BLaER1 treated with 17β-estradiol and CSF1 and Interleukin-3, amounts not matched to agents 10 nM and 100 nM (cell line): ENCODE data around the gene TRIM28.

ENCODE experiments used
- H3K27ac ChIP-seq, 11 experiments: shearing (Covaris generic); formaldehyde crosslinking; 2 replicates each; pipeline ENCODE4 v1.8.1; 2022
- H3K27me3 ChIP-seq, 11 experiments: shearing (Covaris generic); formaldehyde crosslinking; 2 replicates each; pipeline ENCODE4 v1.8.1; 2022
- H3K36me3 ChIP-seq, 11 experiments: shearing (Covaris generic); formaldehyde crosslinking; 2 replicates each; pipeline ENCODE4 v1.8.1; 2022
- H3K4me1 ChIP-seq, 10 experiments: shearing (Covaris generic); formaldehyde crosslinking; 2 replicates each; pipeline ENCODE4 v1.8.1; 2022
- H3K4me2 ChIP-seq, 11 experiments: shearing (Covaris generic); formaldehyde crosslinking; 2 replicates each; pipeline ENCODE4 v1.8.1; 2022
- H3K4me3 ChIP-seq, 10 experiments: shearing (Covaris generic); formaldehyde crosslinking; 2 replicates each; pipeline ENCODE4 v1.8.1; 2022
- H3K9ac ChIP-seq, 11 experiments: shearing (Covaris generic); formaldehyde crosslinking; 2 replicates each; pipeline ENCODE4 v1.8.1; 2022
- H3K9me3 ChIP-seq, 11 experiments: shearing (Covaris generic); formaldehyde crosslinking; replicated peaks in 1 of 11; 2 replicates each; pipeline ENCODE4 v1.8.1; 2022
- H4K20me1 ChIP-seq, 11 experiments: shearing (Covaris generic); formaldehyde crosslinking; 2 replicates each; pipeline ENCODE4 v1.8.1; 2022
- Cebpa-rat ChIP-seq, 11 experiments: shearing (Covaris generic); IDR thresholded peaks; 2 replicates each; pipeline ENCODE4 v1.8.1; 2022

The TRIM28 gene

GRCh38 chr19:58516246-58516836 lies 27.5 kb upstream of the TRIM28 start:
- peak overlapping the region in 3 of 11 experiments; percentile 14 to 74 (median 56); a peak in 2 of 22 replicates for H3K27ac ChIP-seq
- H3K9ac ChIP-seq: peak overlapping the region; percentile 15 to 82 (median 62); a peak in 18 of 22 replicates
- H3K36me3 ChIP-seq: peaks cover 17 to 33% (median 23%) of the 10 kb centered on the region in 11 experiments
- no peak overlapping the region for H3K4me3 ChIP-seq
- peak overlapping the region; percentile 84 to 95 (median 89); a peak in 19 of 22 replicates for H3K4me2 ChIP-seq
- no peaks in the 10 kb centered on the region for H3K27me3 ChIP-seq
- H3K4me1 ChIP-seq: peaks cover 50 to 64% (median 55%) of the 10 kb centered on the region in 10 experiments
- no peaks in the 10 kb centered on the region for H3K9me3 ChIP-seq
- H4K20me1 ChIP-seq: peaks cover 8 to 48% (median 24%) of the 10 kb centered on the region in 11 experiments; a peak in 15 of 22 replicates
- TF ChIP-seq Cebpa-rat (IDR thresholded peaks at IDR 0.05): no peak

- Histone ChIP-seq H3K36me3 (peaks cover 17 to 33% (median 23%) of the 10 kb centered on the region in 11 experiments), H3K9me3 (no peaks in the 10 kb centered on the region), H3K4me2 (peak overlapping the region; percentile 42 to 99 (median 96); a peak in 15 of 22 replicates), H3K4me3 (0 out of 20 replicates have a peak overlapping the region, but pooled peaks of 1 of the 10 experiments have one; percentile 81), H3K27me3 (no peaks in the 10 kb centered on the region), H3K27ac (no peak overlapping the region), H4K20me1 (peaks cover 8 to 48% (median 24%) of the 10 kb centered on the region in 11 experiments; a peak in 14 of 22 replicates), H3K9ac (peak overlapping the region in 6 of 11 experiments; percentile 22 to 95 (median 42); a peak in 6 of 22 replicates), H3K4me1 (peaks cover 50 to 67% (median 56%) of the 10 kb centered on the region in 10 experiments)
- no peak for TF ChIP-seq Cebpa-rat (IDR thresholded peaks at IDR 0.05)
Observed at GRCh38 chr19:58516964-58517833, 26.7 kb upstream of the TRIM28 start.

- peak overlapping the region; percentile 92 to 100 (median 98) for H3K4me2 ChIP-seq
- peaks cover 8 to 37% (median 24%) of the 10 kb centered on the region in 11 experiments; a peak in 14 of 22 replicates for H4K20me1 ChIP-seq
- peaks cover 17 to 30% (median 23%) of the 10 kb centered on the region in 11 experiments for H3K36me3 ChIP-seq
- peak overlapping the region; percentile 90 to 99 (median 94) for H3K27ac ChIP-seq
- peak overlapping the region; percentile 91 to 99 (median 95) for H3K9ac ChIP-seq
- peak overlapping the region; percentile 69 to 91 (median 81) for H3K4me3 ChIP-seq
- no peak for TF ChIP-seq Cebpa-rat (IDR thresholded peaks at IDR 0.05)
- peaks cover 46 to 65% (median 51%) of the 10 kb centered on the region in 10 experiments for H3K4me1 ChIP-seq
- no peaks in the 10 kb centered on the region for H3K27me3 ChIP-seq
- no peaks in the 10 kb centered on the region for H3K9me3 ChIP-seq
Observed at GRCh38 chr19:58518256-58519086, 25.4 kb upstream of the TRIM28 start.

GRCh38 chr19:58519087-58519354 lies 24.8 kb upstream of the TRIM28 start:
- peak overlapping the region; percentile 90 to 99 (median 94) for H3K27ac ChIP-seq
- peaks cover 43 to 62% (median 47%) of the 10 kb centered on the region in 10 experiments for H3K4me1 ChIP-seq
- no peak for TF ChIP-seq Cebpa-rat (IDR thresholded peaks at IDR 0.05)
- peaks cover 17 to 30% (median 23%) of the 10 kb centered on the region in 11 experiments for H3K36me3 ChIP-seq
- peak overlapping the region; percentile 69 to 91 (median 81) for H3K4me3 ChIP-seq
- peaks cover 8 to 37% (median 24%) of the 10 kb centered on the region in 11 experiments; a peak in 14 of 22 replicates for H4K20me1 ChIP-seq
- H3K9me3 ChIP-seq: no peaks in the 10 kb centered on the region
- peak overlapping the region; percentile 91 to 99 (median 95) for H3K9ac ChIP-seq
- peak overlapping the region; percentile 92 to 100 (median 98) for H3K4me2 ChIP-seq
- no peaks in the 10 kb centered on the region for H3K27me3 ChIP-seq

GRCh38 chr19:58519355-58520256 lies 24.3 kb upstream of the TRIM28 start, which contains the start of gene ZBTB45:
TSS of gene ZBTB45 (minus strand) at chr19:58519810. CDS start at chr19:58517673, 2,137 bp downstream.
- TF ChIP-seq Cebpa-rat (IDR thresholded peaks at IDR 0.05): no peak
- peak within 1 kb of the TSS; percentile 91 to 99 (median 95) for H3K9ac ChIP-seq
- H3K4me2 ChIP-seq: peak within 1 kb of the TSS; percentile 92 to 100 (median 98)

GRCh38 chr19:58520257-58520599 lies 23.6 kb upstream of the TRIM28 start:
- peak overlapping the region; percentile 91 to 99 (median 95) for H3K9ac ChIP-seq
- peaks cover 8 to 36% (median 24%) of the 10 kb centered on the region in 11 experiments; a peak in 14 of 22 replicates for H4K20me1 ChIP-seq
- peak overlapping the region; percentile 69 to 91 (median 81) for H3K4me3 ChIP-seq
- peaks cover 17 to 25% (median 22%) of the 10 kb centered on the region in 11 experiments for H3K36me3 ChIP-seq
- no peaks in the 10 kb centered on the region for H3K9me3 ChIP-seq
- no peaks in the 10 kb centered on the region for H3K27me3 ChIP-seq
- peaks cover 32 to 52% (median 38%) of the 10 kb centered on the region in 10 experiments for H3K4me1 ChIP-seq
- H3K27ac ChIP-seq: peak overlapping the region; percentile 90 to 99 (median 94)
- peak overlapping the region; percentile 92 to 100 (median 98) for H3K4me2 ChIP-seq
- no peak for TF ChIP-seq Cebpa-rat (IDR thresholded peaks at IDR 0.05)

More at GRCh38 chr19:58519355-58520256, 24.3 kb upstream of the TRIM28 start, which contains the start of gene ZBTB45:
- Histone ChIP-seq H3K4me3 (peak within 1 kb of the TSS; percentile 69 to 91 (median 81)), H3K27me3 (no peaks in the 10 kb centered on the region), H4K20me1 (peaks cover 8 to 37% (median 24%) of the 10 kb centered on the region in 11 experiments; a peak in 14 of 22 replicates), H3K4me1 (peaks cover 38 to 58% (median 44%) of the 10 kb centered on the region in 10 experiments), H3K27ac (peak within 1 kb of the TSS; percentile 90 to 99 (median 94)), H3K36me3 (peaks cover 17 to 30% (median 23%) of the 10 kb centered on the region in 11 experiments), H3K9me3 (no peaks in the 10 kb centered on the region)

- peak overlapping the region in 1 of 11 experiments; percentile 16; a peak in 1 of 22 replicates for H3K27ac ChIP-seq
- H3K9me3 ChIP-seq: no peaks in the 10 kb centered on the region
- TF ChIP-seq Cebpa-rat (IDR thresholded peaks at IDR 0.05): no peak
- H3K4me2 ChIP-seq: peak overlapping the region in 4 of 11 experiments; percentile 9 to 71 (median 14); a peak in 5 of 22 replicates
- peaks cover 8 to 22% (median 18%) of the 10 kb centered on the region in 11 experiments; a peak in 13 of 22 replicates for H4K20me1 ChIP-seq
- peaks cover 7 to 10% (median 9%) of the 10 kb centered on the region in 11 experiments; a peak in 21 of 22 replicates for H3K36me3 ChIP-seq
- no peaks in the 10 kb centered on the region for H3K27me3 ChIP-seq
- H3K9ac ChIP-seq: peak overlapping the region in 1 of 11 experiments; percentile 63; a peak in 2 of 22 replicates
- H3K4me1 ChIP-seq: peaks cover 23 to 40% (median 26%) of the 10 kb centered on the region in 10 experiments
- no peak overlapping the region for H3K4me3 ChIP-seq
Observed at GRCh38 chr19:58521651-58522050, 22.2 kb upstream of the TRIM28 start.
